Natural killer cell (primary cell): ENCODE measurements around the gene RBPJL. TPM values are rescaled to one million over a fixed set of nuclear protein-coding genes. Genes with fewer than 3 reads are reported as not detected.

Experiments
- ATAC-seq, 3 donors: fragments of 150-1000 bp in 2 of 3; fragments of 200-7000 bp in 1 of 3; cut with Tn5 transposase; 1 replicate in 1 of 3; 2 replicates in 2 of 3; pipeline ENCODE4 v1.10.0; 2021; ENCODE audit warnings: mild to moderate bottlenecking in 2 of 3, moderate library complexity in 2 of 3
- DNase-seq, 2 donors: peaks; one replicate each; pipeline versions ENCODE4 v3.0.0 to v3.0.0-alpha.2; 2013 to 2021; ENCODE audit warnings: mixed read lengths in 1 of 2
- H3K27ac ChIP-seq: one replicate; pipeline ENCODE4 v1.5.1; 2013; ENCODE audit warnings: mild to moderate bottlenecking, low read length
- H3K27me3 ChIP-seq: one replicate; pipeline ENCODE4 v1.6.1; 2013; ENCODE audit warnings: low read length; ENCODE audit not compliant: control insufficient read depth, insufficient read depth
- H3K36me3 ChIP-seq: one replicate; pipeline ENCODE4 v1.6.1; 2013; ENCODE audit warnings: low read length; ENCODE audit not compliant: control insufficient read depth, insufficient read depth
- H3K4me1 ChIP-seq: one replicate; pipeline ENCODE4 v1.6.1; 2013; ENCODE audit warnings: low read length; ENCODE audit not compliant: control insufficient read depth, insufficient read depth
- H3K4me3 ChIP-seq: one replicate; pipeline ENCODE4 v1.5.1; 2013; ENCODE audit warnings: low read length
- H3K9me3 ChIP-seq: one replicate; pipeline ENCODE4 v1.6.1; 2013; ENCODE audit warnings: low read length; ENCODE audit not compliant: control insufficient read depth, insufficient read depth
- H3K27ac Mint-ChIP-seq, 2 donors: one replicate each; pipeline ENCODE4 v1.8.0; 2022; ENCODE audit warnings: mild to moderate bottlenecking in 2 of 2, mixed read lengths in 2 of 2, moderate library complexity in 1 of 2
- H3K27me3 Mint-ChIP-seq, 2 donors: one replicate each; pipeline ENCODE4 v1.8.0; 2022; ENCODE audit warnings: low read depth in 2 of 2, mixed read lengths in 2 of 2
- H3K36me3 Mint-ChIP-seq: one replicate; pipeline ENCODE4 v1.8.0; 2022; ENCODE audit warnings: mixed read lengths
- H3K4me1 Mint-ChIP-seq, 2 donors: one replicate each; pipeline ENCODE4 v1.8.0; 2022; ENCODE audit warnings: mixed read lengths in 2 of 2
- H3K4me3 Mint-ChIP-seq: one replicate; pipeline ENCODE4 v1.8.0; 2022; ENCODE audit warnings: mild to moderate bottlenecking, moderate library complexity, mixed read lengths
- H3K9me3 Mint-ChIP-seq, 2 donors: one replicate each; pipeline ENCODE4 v1.8.0; 2022; ENCODE audit warnings: mixed read lengths in 2 of 2
- CTCF ChIP-seq: fragments of 200-600 bp; IDR thresholded peaks from one replicate; pipeline ENCODE4 v1.8.0; 2022; ENCODE audit warnings: antibody characterized with exemption
- WGBS: methylation state at CpG from one replicate; pipeline ENCODE4 v1.1.7; 2013; ENCODE audit warnings: missing lambda C conversion rate; ENCODE audit not compliant: insufficient coverage; 5-methylcytosine and 5-hydroxymethylcytosine counted together
- intact Hi-C: fragments of 100-400 bp; cut with micrococcal nuclease; formaldehyde crosslinking; loops from one replicate; pipeline ENCODE4 v1.14.2; 2022
- total RNA-seq, 4 donors: library from RNA; stranded (reverse); fragments of 120-200 nt in 1 of 4; gene quantifications; one replicate each; pipeline versions ENCODE4 v1.2.3 to v1.2.4, GENCODE V29; 2013 to 2022

Gene RBPJL
- total RNA-seq, 3 donors from 2014 or later (not counting 1 experiment from before 2014, with no cell fraction given), result not detected

GRCh38 chr20:45288376-45288775, 18.3 kb upstream of the RBPJL start:
- peaks cover 10 to 18% of the 10 kb centered on the region in 2 donors for H3K4me1 Mint-ChIP-seq
- 81% methylated on average over 4 of the region's 4 CpGs for WGBS

DNA sequence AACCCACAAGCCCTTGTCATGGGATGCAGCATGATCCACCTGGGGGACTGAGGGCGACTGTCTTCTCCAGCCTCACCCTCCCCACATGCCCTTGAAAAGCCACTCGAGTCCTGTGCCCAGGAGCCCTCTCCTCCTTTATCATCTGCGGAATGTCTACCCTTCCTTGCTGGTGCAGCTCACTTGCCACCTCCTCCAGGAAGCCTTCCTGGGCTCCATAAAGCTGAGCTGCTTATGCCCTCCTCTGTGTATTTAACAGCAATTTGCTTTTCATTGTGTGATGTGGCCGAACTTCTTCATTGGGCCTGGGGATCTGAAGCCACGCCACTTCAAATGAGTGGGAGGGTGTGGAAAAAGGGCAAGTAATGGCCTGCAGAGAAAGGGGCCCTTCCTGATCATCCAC, 17.8 kb upstream of the RBPJL start:
- no peak overlapping the region for H3K4me3 ChIP-seq
- H3K9me3 ChIP-seq, result no peaks in the 10 kb centered on the region
- peaks cover 7% of the 10 kb centered on the region for H3K27me3 ChIP-seq
- Mint-ChIP-seq H3K27ac (no peak overlapping the region), H3K9me3 (no peaks in the 10 kb centered on the region), H3K36me3 (no peaks in the 10 kb centered on the region), H3K27me3 (peaks cover 27 to 38% of the 10 kb centered on the region in 2 donors), H3K4me3 (no peak overlapping the region), H3K4me1 (peaks cover 11 to 22% of the 10 kb centered on the region in 2 donors)
- TF ChIP-seq CTCF, result no peak
- DNase-seq (no peak), ATAC-seq (no peak)
- intact Hi-C loops, result no loop called here
- 85% methylated on average over 5 of the region's 5 CpGs for WGBS
- H3K36me3 ChIP-seq, result no peaks in the 10 kb centered on the region
- H3K27ac ChIP-seq, result no peak overlapping the region
- H3K4me1 ChIP-seq, result peaks cover 9% of the 10 kb centered on the region

More at GRCh38 chr20:45288376-45288775, 18.3 kb upstream of the RBPJL start:
- H3K27me3 ChIP-seq, result peaks cover 7% of the 10 kb centered on the region
- no peak for DNase-seq
- peaks cover 4% of the 10 kb centered on the region for H3K4me1 ChIP-seq
- no peak overlapping the region for H3K27ac ChIP-seq
- no peak for ATAC-seq
- no peaks in the 10 kb centered on the region for H3K9me3 ChIP-seq
- Mint-ChIP-seq H3K27me3 (peaks cover 25 to 40% of the 10 kb centered on the region in 2 donors), H3K27ac (no peak overlapping the region), H3K36me3 (no peaks in the 10 kb centered on the region), H3K4me3 (no peak overlapping the region), H3K9me3 (no peaks in the 10 kb centered on the region)
- no peak for TF ChIP-seq CTCF
- no peaks in the 10 kb centered on the region for H3K36me3 ChIP-seq
- no peak overlapping the region for H3K4me3 ChIP-seq
- intact Hi-C loops, result no loop called here

DNA sequence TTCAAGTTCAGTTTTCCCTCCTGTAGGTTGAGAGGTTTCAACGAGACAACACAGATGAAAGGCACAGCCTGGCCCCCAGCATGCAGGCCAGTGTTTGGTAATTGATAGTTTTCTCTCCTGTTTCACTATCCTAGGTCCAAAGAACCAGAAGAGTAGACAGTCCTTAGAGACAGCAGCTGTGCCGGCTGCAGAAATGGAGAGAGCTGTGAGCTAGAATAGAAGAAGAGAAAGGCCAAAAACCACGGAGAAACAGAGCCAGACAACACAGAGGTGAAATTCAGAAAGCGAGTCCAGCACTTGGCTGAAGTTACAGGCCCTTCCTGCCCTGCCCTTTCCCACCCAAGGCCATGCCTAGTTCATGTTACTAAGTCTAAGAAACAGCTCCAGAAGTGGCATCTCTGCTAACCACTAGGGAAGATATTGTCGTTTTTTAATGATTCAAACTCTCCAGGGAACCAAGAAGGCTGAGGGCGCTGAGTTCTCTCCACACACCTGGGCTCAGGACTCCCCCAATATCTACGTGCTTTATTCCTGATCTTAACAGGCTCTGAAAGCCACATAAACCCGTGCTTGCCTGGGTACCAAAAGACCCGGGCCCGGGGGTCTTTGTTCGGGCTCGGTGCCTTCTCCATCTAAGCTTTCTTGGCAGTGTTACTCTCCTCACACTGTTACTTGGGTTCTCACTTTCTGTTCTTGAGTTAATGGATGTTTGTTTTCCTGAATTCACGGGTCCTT, 16.5 kb upstream of the RBPJL start:
- ATAC-seq, result no peak
- peaks cover 15 to 25% of the 10 kb centered on the region in 2 donors for H3K4me1 Mint-ChIP-seq
- Histone ChIP-seq H3K9me3 (no peaks in the 10 kb centered on the region), H3K27me3 (peaks cover 10% of the 10 kb centered on the region), H3K27ac (no peak overlapping the region), H3K36me3 (no peaks in the 10 kb centered on the region), H3K4me1 (peaks cover 11% of the 10 kb centered on the region), H3K4me3 (no peak overlapping the region)
- no peak for TF ChIP-seq CTCF
- no peaks in the 10 kb centered on the region for H3K9me3 Mint-ChIP-seq
- no peak for DNase-seq
- no peak overlapping the region for H3K27ac Mint-ChIP-seq
- H3K36me3 Mint-ChIP-seq, result no peaks in the 10 kb centered on the region
- intact Hi-C loops, result loop anchor here (2.0 to 10.0 kb wide), 3 partner anchors 65 to 605 kb away; no protein-coding TSS in a partner anchor
- no peak overlapping the region for H3K4me3 Mint-ChIP-seq
- peaks cover 26 to 34% of the 10 kb centered on the region in 2 donors for H3K27me3 Mint-ChIP-seq
- WGBS, result 85% methylated on average over 13 of the region's 13 CpGs
